ENCODE results near the gene NXPH2. TPM values are rescaled to one million over a fixed set of nuclear protein-coding genes. Genes with fewer than 3 reads are reported as not detected.

NXPH2 gene
- not detected for total RNA-seq

DNA sequence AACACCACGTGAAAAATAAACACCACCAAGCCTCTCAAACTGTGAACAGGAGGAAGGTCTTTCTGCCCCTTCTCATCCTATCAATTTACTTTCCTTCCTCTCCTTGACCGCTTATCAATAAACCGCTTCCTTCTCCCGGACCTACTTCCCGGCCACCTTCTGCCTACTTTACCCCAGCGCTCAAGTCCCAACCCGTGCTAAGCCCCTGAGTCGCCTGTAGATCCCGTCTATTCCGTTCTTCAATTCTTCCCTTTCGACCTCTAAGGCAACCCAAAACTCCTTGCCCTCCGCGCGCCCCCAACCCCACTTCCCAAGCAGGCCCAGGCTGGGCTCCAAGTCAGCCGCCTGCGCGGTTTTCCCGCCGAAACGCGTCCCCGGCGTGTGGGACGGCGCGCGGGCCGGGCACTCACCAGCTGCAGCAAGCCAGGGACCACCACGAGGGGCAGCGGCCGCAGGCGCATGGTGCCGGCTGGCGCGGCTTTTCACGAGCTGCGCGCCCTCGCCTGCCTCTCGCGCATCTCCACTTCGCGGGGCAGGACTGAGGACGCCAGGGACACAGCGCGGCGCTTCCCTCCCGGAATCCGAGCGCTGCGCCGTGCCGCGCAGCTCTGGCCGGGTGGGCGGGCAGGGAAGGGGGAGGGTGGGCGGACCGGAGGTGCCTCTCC, at the start of gene NXPH2:
NXPH2 (minus strand) TSS at position 610 of the 665 bp plus-strand sequence; CDS start at position 461, 149 bp downstream.
- H3K9me3 Mint-ChIP-seq: no peaks in the 10 kb centered on the region
- no peak within 1 kb of the TSS for H3K27ac Mint-ChIP-seq
- ATAC-seq (replicated peaks in 1 of 2): no peak
- H3K4me1 Mint-ChIP-seq (ENCODE audit: low read depth): peaks cover 11% of the 10 kb centered on the region
- H3K4me3 Mint-ChIP-seq: peak within 1 kb of the TSS; percentile 31
- H3K27me3 Mint-ChIP-seq (ENCODE audit: low read depth): peaks cover 46% of the 10 kb centered on the region
- H3K36me3 Mint-ChIP-seq (ENCODE audit: insufficient read depth in 2 of 2): no peaks in the 10 kb centered on the region
- no peak for DNase-seq

DNA sequence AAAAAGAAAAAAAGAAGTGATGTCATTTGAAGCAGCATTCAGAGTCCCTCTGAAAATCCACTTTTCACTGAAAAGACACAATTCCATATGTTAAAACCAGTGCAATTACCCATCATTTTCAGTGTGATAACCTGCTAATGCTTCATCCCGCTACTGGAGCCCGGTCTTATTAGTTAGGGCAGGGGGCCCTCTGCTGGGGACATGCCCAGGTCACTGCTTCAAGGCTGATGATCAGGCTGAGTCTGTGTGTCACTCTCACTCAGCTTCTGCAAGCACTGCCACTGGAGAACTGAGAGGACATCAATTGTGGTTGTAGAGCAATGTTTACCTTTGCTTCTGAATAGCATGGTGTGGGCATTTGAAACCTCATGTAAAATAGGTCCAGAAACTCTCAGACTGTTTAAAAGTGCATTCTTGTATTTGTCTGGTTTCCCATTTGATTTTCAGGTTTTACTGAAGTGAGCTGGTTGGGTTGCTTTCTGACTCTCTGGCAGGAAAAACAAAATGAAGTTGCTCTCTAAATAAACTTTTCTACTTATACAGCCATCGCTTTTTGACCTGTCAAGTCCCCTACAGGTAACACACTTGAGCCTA, 49.2 kb upstream of the NXPH2 start:
- no peaks in the 10 kb centered on the region for H3K4me1 Mint-ChIP-seq (ENCODE audit: low read depth)
- ATAC-seq (replicated peaks in 1 of 2): peak in 1 of 2 donors; percentile 52

DNA sequence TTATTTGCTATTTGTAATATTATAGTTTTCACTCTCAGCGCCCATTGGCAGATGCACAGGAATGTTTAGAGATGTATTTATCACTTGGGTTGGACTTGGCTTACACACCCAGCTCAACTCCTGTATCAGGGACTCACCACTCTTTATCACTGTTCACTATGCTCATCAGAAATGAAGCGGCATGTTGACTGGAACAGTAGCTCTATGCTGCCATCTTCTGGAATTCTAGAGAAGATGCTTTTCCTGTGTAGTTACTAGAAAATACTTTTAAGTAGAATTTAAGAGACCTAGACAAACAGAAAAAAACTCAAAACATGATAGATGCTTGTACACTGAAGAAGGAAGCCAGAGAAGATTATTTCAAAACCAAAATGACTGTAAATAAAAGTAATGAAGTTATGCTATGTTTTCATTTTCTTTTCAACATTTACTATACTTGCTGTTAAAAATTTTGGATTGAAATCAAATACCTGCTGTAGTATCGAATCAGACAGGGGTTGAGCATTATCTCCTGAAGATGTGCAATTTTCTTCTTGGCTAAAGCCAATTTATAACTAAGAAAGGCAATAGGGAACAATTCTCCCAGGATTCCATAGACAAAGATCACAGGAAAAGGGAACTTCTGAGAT, 47.4 kb upstream of the NXPH2 start:
- no peak overlapping the region for H3K4me3 Mint-ChIP-seq
- peaks cover 14% of the 10 kb centered on the region for H3K27me3 Mint-ChIP-seq (ENCODE audit: low read depth)
- DNase-seq (peak in 1 of 2 donors; percentile 7), ATAC-seq (replicated peaks in 1 of 2) (peak in 1 of 2 donors; percentile 48)
- no peaks in the 10 kb centered on the region for H3K4me1 Mint-ChIP-seq (ENCODE audit: low read depth)
- no peaks in the 10 kb centered on the region for H3K9me3 Mint-ChIP-seq
- H3K27ac Mint-ChIP-seq: no peak overlapping the region
- H3K36me3 Mint-ChIP-seq (ENCODE audit: insufficient read depth in 2 of 2): no peaks in the 10 kb centered on the region

More for the DNA sequence above, 49.2 kb upstream of the NXPH2 start:
- DNase-seq: peak; percentile 13 to 18
- Mint-ChIP-seq H3K27me3 (ENCODE audit: low read depth) (peaks cover 12% of the 10 kb centered on the region), H3K4me3 (no peak overlapping the region), H3K36me3 (ENCODE audit: insufficient read depth in 2 of 2) (no peaks in the 10 kb centered on the region), H3K9me3 (no peaks in the 10 kb centered on the region), H3K27ac (no peak overlapping the region)

DNA sequence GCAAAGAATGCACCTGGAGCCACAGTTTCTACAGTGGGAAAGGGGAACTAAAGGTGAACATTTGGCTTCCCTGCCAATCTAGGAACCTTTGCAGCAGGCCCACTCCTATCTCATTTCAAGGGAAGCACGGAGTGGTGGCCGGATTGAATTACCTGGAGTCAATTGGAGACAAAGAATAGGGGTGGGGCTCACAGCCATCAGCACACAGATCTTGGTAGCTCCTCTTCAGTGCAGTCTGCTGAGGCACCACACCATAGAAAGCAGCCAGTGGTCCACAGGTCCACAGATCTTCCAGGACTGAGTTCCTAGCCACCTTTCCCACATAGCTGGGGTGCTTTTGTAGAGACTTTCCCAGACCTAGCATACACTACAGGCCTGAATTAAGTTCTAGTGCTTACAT, 43.5 kb upstream of the NXPH2 start:
- DNase-seq (no peak), ATAC-seq (replicated peaks in 1 of 2) (no peak)
- Mint-ChIP-seq H3K9me3 (no peaks in the 10 kb centered on the region), H3K27me3 (ENCODE audit: low read depth) (peaks cover 14% of the 10 kb centered on the region), H3K4me1 (ENCODE audit: low read depth) (no peaks in the 10 kb centered on the region), H3K27ac (no peak overlapping the region), H3K36me3 (ENCODE audit: insufficient read depth in 2 of 2) (no peaks in the 10 kb centered on the region), H3K4me3 (no peak overlapping the region)

DNA sequence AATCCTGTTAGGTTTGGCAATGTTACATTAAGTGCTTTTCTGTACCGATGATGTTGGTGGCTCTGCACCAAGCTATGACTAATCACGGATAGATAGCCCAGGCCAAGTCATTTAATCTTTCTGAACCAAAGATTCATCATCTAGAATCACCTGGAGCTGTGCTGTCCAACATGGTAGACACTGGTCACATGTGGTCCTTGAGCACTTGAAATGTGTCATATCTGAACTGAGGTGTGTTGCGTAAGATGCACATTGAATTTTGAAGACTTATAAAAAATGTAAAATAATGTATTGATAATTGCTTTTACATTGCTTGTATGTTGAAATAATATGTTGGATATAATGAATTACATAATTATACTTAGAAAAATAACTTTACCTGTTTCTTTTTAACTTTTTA, 39.8 kb upstream of the NXPH2 start:
- Mint-ChIP-seq H3K4me3 (no peak overlapping the region), H3K9me3 (no peaks in the 10 kb centered on the region), H3K4me1 (ENCODE audit: low read depth) (no peaks in the 10 kb centered on the region), H3K27ac (no peak overlapping the region), H3K36me3 (ENCODE audit: insufficient read depth in 2 of 2) (no peaks in the 10 kb centered on the region), H3K27me3 (ENCODE audit: low read depth) (peaks cover 14% of the 10 kb centered on the region)
- DNase-seq: no peak
- no peak for ATAC-seq (replicated peaks in 1 of 2)

DNA sequence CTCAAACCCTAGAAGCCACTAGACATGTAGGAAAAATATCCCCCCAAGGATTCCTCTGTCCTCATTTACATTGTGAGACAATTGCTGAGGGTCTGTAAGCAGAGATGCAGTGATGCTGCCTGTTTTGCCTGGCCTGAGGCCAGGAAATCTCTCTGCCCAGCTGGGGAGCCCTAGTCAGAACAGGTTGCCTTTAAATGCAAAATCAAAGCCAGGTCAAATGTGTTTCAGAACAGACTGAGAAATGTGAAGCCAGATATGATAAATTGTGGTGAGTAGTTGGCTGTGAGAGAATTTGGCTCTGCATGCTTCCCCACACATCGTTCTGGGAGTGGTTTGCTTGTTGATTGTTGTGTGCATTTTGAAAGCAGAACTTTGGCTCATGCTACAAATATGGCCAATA, 38.4 kb upstream of the NXPH2 start:
- no peak overlapping the region for H3K4me3 Mint-ChIP-seq
- H3K27me3 Mint-ChIP-seq (ENCODE audit: low read depth): peaks cover 6% of the 10 kb centered on the region
- H3K27ac Mint-ChIP-seq: no peak overlapping the region
- H3K4me1 Mint-ChIP-seq (ENCODE audit: low read depth): no peaks in the 10 kb centered on the region
- H3K9me3 Mint-ChIP-seq: no peaks in the 10 kb centered on the region
- H3K36me3 Mint-ChIP-seq (ENCODE audit: insufficient read depth in 2 of 2): no peaks in the 10 kb centered on the region
- no peak for ATAC-seq (replicated peaks in 1 of 2)
- DNase-seq: no peak

DNA sequence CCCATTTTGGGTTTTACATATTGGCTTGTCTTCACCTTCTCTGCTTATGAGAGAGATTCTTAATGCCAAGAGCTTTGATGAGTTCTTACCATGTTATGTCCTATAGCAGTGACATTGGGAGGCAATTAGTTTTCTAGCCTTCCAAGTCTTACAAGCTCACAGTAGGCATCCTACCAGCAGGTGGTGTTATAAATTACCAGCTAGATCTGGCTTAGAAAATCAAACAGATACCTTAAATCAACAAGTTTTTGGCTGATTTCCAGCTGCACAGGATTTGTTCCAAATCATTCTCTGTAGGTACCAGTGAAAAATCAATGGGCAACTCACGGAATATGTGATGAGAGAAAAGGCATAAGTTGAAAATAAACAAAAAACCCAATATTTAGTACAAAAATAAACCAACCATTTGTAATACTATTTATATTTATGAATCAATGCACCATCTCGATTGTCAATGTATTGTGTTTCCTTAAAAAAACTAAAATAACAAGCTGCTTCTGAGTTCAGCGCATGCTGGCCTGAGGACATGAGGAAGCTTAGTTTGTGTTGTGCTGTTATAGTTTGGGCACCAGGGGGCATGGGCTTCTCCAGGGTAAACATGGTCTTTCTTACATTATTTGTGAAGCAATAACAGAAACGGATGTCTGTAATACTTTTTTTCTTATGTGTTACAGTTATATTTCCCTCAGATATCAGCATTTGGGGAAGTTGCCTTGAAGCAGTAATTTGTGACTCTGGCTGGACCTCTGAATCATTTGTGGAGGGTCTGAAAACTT, 34.1 kb upstream of the NXPH2 start:
- Mint-ChIP-seq H3K4me3 (no peak overlapping the region), H3K36me3 (ENCODE audit: insufficient read depth in 2 of 2) (no peaks in the 10 kb centered on the region), H3K27me3 (ENCODE audit: low read depth) (peaks cover 23% of the 10 kb centered on the region), H3K27ac (no peak overlapping the region), H3K9me3 (no peaks in the 10 kb centered on the region), H3K4me1 (ENCODE audit: low read depth) (no peaks in the 10 kb centered on the region)
- DNase-seq (no peak), ATAC-seq (replicated peaks in 1 of 2) (no peak)

DNA sequence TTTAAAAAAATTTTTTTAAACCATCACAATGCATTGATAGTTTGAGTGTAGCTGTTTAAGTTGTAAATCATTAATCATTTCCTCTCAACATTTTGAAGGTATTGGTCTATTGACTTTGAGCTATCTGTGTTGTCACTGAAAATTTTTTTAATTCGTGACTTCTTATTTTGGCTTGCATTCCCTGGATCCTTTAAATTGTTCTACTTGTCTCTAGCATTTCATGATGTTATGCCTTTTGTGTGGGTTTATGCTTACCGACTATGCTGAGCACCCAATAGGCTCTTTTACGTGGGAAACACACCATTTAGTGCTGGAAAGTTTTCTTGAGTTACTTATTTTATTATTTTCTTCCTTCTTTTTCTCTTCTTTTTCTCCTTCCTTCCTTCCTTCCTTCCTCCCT, 31.2 kb upstream of the NXPH2 start:
- Mint-ChIP-seq H3K27ac (no peak overlapping the region), H3K4me3 (no peak overlapping the region), H3K36me3 (ENCODE audit: insufficient read depth in 2 of 2) (no peaks in the 10 kb centered on the region), H3K27me3 (ENCODE audit: low read depth) (peaks cover 23% of the 10 kb centered on the region), H3K9me3 (no peaks in the 10 kb centered on the region), H3K4me1 (ENCODE audit: low read depth) (no peaks in the 10 kb centered on the region)
- DNase-seq: no peak
- no peak for ATAC-seq (replicated peaks in 1 of 2)

DNA sequence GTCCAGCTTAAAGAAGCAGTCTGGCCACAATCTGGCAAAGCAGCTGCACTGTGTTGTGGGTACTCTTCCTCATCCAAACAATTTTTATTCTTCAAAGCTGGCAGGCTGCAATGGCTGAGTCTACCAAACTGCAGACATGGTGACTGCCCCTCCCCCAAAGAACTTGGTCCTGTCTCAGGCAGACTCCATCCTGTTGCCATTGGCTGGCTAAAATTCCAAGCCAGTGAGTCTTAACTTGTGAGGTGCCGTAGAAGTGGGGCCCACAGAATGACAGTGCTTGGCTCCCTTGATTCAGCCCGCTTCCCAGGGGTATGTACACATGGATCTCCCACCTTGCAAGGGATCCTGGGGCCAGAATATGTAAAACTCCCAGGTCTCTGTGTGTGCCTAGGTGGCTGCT, 14.5 kb upstream of the NXPH2 start:
- H3K27ac Mint-ChIP-seq: no peak overlapping the region
- no peak for ATAC-seq (replicated peaks in 1 of 2)
- peaks cover 17% of the 10 kb centered on the region for H3K27me3 Mint-ChIP-seq (ENCODE audit: low read depth)
- DNase-seq: no peak
- peaks cover 0 to 8% of the 10 kb centered on the region in 2 donors for H3K9me3 Mint-ChIP-seq
- H3K4me3 Mint-ChIP-seq: no peak overlapping the region
- no peaks in the 10 kb centered on the region for H3K4me1 Mint-ChIP-seq (ENCODE audit: low read depth)
- H3K36me3 Mint-ChIP-seq (ENCODE audit: insufficient read depth in 2 of 2): no peaks in the 10 kb centered on the region

DNA sequence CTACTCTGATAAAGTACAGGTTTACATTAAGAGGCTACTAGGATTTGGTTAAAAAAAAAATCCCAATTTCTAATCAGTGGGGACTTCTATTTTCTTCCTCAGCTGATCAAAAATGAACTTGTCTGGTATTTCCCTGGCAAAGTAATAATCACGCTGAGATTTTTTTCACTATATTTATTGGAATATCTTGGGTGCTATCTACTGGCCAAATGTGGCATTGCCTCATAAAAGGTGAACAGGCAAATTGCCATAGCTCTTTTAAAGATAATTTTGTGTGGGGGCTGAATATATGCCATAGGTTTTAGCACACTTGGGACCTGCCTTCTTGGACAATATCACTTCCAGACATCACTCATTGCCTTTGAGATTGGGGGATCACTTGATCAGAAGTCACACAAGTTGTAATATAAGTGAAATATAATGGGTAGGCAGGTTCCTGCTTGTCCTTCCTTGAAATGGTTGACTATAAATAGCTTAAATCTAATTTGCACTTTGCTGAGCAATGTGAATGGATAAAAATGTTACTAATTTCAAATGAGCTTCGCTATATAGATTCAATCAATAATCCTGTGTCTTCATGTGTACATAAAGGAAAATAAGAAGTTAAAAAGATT, 7.0 kb upstream of the NXPH2 start:
- Mint-ChIP-seq H3K4me3 (no peak overlapping the region), H3K27ac (no peak overlapping the region), H3K27me3 (ENCODE audit: low read depth) (peaks cover 28% of the 10 kb centered on the region), H3K4me1 (ENCODE audit: low read depth) (no peaks in the 10 kb centered on the region), H3K36me3 (ENCODE audit: insufficient read depth in 2 of 2) (no peaks in the 10 kb centered on the region), H3K9me3 (no peaks in the 10 kb centered on the region)
- ATAC-seq (replicated peaks in 1 of 2): no peak
- DNase-seq: no peak

DNA sequence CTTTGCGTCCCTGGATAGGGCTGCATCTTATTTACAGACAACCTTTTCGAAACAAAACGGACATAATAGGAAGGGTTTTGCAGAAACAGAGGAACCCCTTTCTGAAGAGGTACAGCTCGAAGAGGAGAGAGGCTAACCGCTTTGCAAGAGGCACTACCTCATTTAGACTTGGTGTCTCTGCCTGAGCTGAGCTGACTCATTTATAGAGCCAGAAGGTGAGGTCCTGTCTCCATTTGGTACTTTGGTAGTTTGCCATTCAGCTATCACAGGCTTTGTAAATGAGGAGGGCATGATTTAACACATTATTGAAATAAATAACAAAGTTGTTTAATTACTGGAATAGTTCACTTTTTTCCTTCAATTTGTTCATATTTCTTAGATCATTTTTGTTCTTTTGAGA, 2.2 kb upstream of the NXPH2 start:
- Mint-ChIP-seq H3K4me3 (no peak overlapping the region), H3K4me1 (ENCODE audit: low read depth) (peaks cover 11% of the 10 kb centered on the region), H3K27ac (no peak overlapping the region), H3K36me3 (ENCODE audit: insufficient read depth in 2 of 2) (no peaks in the 10 kb centered on the region), H3K9me3 (no peaks in the 10 kb centered on the region), H3K27me3 (ENCODE audit: low read depth) (peaks cover 46% of the 10 kb centered on the region)
- ATAC-seq (replicated peaks in 1 of 2): no peak
- no peak for DNase-seq

DNA sequence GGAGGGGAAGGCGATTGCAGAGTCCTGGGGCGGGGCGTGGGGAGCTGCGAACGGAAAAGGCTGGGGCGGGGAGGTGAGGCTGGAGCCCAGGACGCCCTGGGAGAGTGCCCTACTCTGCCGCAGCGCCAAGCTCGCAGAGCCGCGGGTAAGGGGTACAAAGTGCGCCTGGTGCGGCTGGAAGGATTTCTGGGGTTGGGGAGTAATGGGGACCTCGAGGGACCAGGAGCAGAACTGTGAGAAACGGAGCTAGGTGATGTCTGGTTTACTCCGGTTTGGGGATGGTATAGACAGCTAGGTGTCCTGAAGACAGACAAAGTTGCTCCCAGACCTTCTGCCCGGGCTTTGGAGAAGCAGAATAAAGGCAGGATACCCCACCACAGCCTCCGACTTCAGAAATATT, 718 bp upstream of the NXPH2 start:
- H3K27me3 Mint-ChIP-seq (ENCODE audit: low read depth): peaks cover 46% of the 10 kb centered on the region
- H3K9me3 Mint-ChIP-seq: no peaks in the 10 kb centered on the region
- no peaks in the 10 kb centered on the region for H3K36me3 Mint-ChIP-seq (ENCODE audit: insufficient read depth in 2 of 2)
- H3K4me3 Mint-ChIP-seq: no peak overlapping the region
- no peak overlapping the region for H3K27ac Mint-ChIP-seq
- DNase-seq: no peak
- no peak for ATAC-seq (replicated peaks in 1 of 2)
- peaks cover 11% of the 10 kb centered on the region for H3K4me1 Mint-ChIP-seq (ENCODE audit: low read depth)

DNA sequence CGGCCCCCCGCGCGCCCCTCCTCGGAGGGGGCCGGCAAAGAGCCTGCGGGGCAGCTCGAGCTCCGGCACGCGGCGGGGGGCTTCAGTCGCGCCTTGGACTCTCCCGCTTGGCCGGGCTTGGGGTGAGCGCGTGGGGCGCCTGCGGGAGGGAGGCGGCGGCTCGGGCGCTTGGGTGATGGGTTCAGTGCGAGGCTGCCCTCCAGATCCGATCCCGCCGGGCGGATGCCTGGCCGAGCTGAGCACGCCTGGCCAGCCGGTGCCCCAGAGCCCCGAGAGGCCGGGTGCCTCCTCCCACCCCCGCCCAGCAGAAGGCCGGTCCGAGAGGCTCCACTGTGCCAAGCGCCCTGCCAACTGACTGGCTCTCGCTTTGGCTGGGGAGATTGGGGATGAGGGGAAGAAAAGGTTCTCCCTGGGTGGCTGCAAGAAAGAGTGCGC, 273 bp upstream of the NXPH2 start:
- Mint-ChIP-seq H3K36me3 (ENCODE audit: insufficient read depth in 2 of 2) (no peaks in the 10 kb centered on the region), H3K4me3 (no peak overlapping the region), H3K27me3 (ENCODE audit: low read depth) (peaks cover 46% of the 10 kb centered on the region), H3K4me1 (ENCODE audit: low read depth) (peaks cover 11% of the 10 kb centered on the region), H3K27ac (no peak overlapping the region), H3K9me3 (no peaks in the 10 kb centered on the region)
- ATAC-seq (replicated peaks in 1 of 2) (no peak), DNase-seq (no peak)

Data from activated T-cell treated with anti-CD3 and anti-CD28 coated beads, Interleukin-2, amount 50 U/mL, for 72 hours (primary cell).